SU-DHL-6 (cell line): ENCODE data around the gene ACVR1.

Experiments used
- CTCF ChIP-seq: fragments of 200-600 bp; sonication (generic); IDR thresholded peaks from one replicate; pipeline ENCODE4 v1.5.1; 2017; ENCODE audit warnings: antibody characterized with exemption, mild to moderate bottlenecking, low read length, moderate library complexity; ENCODE audit not compliant: insufficient read depth, poor library complexity, severe bottlenecking
- EZH2phosphoT487 ChIP-seq: fragments of 200-600 bp; sonication (generic), shearing (Covaris generic); conservative IDR thresholded peaks from 2 replicates; pipeline ENCODE4 v1.6.1; 2018; ENCODE audit warnings: mild to moderate bottlenecking, antibody characterized with exemption, low read length, moderate library complexity, mixed read lengths

DNA sequence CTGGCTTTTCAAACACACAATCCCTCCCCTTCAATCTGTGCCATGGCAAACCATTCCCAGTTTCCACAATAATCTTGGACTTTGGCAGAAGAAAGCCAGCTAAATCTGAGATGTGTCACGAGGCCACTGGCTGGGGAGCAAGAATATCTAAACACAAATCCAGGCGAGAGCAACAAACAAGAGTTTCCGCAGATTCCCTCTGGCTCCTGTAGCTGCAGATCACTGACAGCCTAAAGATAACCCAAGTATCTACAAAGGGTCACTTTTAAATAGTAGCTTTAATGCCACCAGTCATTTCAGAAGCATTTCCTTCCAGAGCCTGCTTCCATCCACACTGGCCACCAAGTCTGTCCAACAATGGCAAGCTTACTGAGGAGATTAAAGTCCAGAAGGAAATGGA lies 86.9 kb downstream of the ACVR1 start:
- TF ChIP-seq EZH2phosphoT487, result no peak
- no peak for TF ChIP-seq CTCF
